ENCODE measurements around the gene TPD52L2.
A peak's percentile ranks its signal among the peaks of the same experiment; 100 is the strongest.
"Not testable (repeated sequence)": the region's sequence is repeated elsewhere in the genome, so short reads cannot be mapped to it uniquely, and the experiment has no call there.

The TPD52L2 gene

DNA sequence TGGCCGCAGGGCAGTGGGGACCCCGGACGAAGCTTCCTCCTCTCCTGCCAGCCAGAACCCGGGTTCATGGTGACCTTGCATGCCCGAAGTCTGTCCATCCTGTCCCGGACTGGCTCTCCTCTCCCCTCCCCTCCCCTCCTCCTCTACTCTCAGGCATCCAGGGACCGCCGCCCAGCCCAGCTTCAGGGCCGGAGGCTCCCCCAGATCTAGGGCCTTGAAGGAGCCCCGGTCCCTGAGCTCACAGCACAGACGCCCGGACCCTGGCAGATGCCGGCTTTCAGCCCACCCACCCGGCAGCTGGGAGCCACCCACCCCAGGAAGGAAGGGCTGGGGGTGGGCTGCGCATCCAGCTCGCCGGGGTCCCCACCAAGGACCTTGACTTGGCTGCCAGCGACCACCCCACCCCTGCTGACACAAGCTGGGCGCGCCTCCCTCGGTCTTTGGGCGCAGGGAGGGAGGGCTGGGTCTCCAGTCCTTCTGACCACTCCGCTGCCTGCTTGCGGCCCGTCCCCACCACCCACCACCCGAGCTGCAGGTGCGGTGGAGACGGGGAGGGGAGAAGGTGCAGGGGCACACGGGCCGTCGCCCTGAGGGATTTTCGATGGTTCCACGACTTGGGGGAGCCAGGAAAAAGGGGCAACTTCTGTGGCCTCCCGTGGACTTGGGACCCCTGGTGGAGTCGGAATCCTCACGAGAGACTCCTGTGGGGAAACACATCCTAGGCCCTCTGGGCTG is 9.5 kb upstream of the TPD52L2 start:
- no peak for ATAC-seq

DNA sequence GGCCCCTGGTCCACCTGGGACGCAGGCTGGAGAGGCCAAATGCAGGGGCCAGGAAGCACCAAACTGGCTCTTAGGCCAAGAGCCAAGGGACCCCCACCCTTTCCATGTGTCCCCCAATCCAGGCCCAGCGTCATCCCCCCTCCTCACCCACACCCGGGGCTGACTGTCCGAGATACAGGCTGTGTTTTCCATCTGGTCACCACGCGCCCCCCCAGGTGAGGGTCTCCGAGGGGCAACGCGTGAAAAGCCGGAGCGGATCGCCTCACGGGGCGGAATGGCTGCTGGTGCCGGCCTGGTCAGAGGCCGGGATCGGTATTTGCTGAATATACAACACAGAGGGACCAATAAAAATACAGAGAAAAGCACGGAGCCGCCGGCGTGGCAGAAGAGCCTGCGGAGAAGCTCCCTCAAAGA is 9.0 kb upstream of the TPD52L2 start:
- ATAC-seq, result no peak

DNA sequence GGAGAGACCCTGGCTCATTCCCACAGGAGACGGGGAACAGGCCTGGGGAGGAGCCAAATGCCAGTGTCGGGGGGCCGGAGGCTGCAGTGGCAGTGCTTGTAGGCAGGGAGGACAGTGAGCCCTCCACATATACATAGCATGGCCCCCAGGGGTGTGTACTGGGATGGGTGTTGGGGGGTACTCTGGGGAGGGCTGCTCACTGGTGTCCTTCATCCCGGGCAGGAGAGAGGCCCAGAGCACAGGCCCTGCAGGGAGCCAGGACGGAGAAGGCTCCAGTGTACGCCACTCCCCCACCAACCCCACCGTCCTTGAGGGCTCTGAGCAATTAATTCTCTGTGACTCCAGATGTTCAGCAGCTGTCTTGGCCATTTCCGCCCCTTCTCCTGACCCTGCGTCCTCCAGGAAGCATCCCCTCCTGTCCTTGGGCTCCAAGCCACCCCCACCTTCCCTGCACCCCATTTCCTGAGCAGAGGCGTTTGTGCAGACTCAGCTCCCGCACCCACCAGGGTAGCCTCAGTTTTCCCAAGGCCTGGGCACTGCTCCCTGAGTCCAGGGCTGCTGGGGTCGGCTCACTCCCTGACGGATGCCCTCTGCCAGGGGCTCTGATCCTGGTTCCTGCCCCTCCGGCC is 7.2 kb upstream of the TPD52L2 start:
- no peak for ATAC-seq

DNA sequence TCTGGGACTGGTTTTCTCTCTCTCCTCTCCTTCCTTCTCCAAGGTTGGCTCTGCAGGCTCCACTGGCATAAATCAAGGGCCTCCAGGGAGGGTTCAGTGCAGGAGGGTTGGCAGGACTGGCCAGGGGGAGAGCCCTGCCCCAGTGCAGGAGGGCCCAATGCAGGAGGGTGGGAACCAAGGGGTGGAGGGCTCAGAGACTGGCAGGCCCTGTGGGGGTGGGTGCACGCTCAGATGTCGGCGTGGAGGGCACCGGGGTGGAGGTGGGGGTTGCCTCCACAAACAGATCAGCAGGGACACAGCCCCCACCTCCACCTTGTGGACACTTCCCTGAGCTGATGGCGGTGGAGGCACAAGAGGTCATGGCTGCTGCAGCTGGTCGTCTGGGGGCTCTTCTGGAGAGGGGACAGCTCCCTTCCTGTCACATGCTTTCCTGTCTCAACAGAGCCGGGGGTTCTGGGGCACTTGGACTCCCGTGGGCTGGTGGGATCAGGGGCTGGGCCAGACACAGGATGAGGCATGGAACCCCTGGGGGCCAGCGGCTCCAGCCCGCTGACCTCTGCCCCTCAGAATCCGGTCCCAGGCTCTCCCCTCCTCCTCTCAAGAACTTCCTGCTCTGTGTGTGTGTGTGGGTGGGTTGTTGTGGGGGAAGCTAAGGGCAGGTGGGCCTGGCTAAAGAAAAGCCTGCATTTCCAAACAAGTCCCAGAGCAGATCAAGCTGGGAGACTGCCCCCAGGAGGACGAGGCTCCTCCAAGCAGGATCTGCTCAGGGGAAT is 6.5 kb upstream of the TPD52L2 start:
- no peak for ATAC-seq

DNA sequence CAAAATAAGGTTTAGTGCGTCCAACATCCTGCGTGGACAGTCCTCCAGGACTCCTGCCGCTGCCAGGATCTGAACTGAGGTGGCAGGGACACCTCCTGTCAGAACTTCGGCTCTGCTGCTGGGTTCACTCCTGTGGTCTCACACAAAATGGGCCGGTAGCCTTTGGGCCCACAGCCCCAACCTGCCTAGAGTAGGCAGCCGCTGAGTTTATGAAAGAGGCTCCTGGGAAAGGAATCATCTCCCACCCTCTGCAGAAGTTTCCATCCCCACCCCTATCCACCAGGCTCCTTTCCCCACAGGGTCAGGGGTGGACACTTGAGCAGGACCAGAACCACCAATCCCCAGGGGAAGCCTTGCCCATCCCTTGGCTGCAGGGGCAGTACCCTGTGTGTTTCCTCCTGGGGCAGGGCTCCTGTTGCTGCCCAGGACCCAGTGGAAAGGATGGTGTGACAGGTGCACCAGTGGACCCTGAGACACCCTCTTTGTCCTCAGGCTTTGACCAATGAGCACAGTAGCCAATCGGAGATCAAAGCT is 5.8 kb upstream of the TPD52L2 start:
- no peak for ATAC-seq

DNA sequence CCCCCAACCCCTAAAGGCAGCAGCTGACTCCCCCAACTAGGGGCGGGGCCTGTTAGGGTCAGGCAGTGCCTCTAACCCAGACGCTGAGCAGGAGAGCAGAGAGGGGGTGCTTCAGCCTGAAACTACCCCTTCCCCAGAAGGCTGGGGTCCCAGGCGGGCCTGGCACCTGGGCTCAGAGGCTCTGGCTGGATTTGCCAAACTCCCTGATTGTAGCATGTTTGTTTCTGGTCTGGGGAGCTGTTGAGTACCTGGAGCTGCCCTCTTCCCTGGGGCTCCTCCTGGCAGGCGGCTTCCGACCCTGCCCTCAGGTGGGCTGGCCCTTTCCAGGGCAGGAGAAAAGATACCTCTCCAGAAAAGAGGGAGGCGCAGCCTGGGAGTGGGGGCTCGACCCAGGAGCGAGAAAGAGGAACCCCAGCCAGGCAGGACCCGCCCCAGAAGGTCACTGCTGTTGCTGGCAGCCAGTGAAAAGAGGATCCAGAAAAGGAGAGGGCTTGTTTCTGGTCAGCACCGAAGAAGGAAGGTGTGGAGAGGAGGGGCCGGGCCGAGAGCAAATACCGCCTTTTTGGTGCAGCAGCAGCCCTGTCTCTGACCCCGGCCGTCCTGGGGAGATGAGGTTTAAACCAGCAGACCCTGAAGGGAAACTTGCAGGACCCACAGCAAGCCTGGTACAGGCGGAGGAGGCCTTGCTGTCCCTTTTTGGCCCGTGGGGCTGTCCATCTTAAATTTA is 4.6 kb upstream of the TPD52L2 start:
- no peak for ATAC-seq

DNA sequence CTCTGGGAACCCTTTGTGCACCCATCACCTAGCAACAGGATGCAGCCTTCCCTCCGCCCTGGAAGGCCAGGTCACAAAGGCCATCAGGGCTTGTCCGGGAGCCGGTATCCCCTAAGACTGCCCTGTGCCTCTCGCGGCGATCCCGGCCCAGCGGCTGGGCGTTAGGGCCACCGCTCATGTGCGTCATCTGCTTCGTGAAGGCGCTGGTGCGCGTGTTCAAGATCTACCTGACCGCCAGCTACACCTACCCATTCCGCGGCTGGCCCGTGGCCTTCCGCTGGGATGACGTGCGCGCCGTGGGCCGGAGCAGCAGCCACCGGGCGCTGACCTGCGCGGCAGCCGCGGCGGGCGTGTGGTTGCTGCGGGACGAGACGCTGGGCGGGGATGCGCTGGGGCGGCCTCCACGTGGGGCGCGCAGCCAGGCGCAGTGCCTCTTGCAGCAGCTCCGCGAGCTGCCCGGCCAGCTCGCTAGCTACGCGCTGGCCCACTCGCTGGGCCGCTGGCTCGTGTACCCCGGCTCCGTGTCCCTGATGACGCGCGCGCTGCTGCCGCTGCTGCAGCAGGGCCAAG is 3.6 kb upstream of the TPD52L2 start, which contains the start of gene ABHD16B:
ABHD16B (plus strand) TSS at position 134 of the 570 bp plus-strand sequence; CDS start at position 177, 43 bp downstream.
- ATAC-seq, result no peak

DNA sequence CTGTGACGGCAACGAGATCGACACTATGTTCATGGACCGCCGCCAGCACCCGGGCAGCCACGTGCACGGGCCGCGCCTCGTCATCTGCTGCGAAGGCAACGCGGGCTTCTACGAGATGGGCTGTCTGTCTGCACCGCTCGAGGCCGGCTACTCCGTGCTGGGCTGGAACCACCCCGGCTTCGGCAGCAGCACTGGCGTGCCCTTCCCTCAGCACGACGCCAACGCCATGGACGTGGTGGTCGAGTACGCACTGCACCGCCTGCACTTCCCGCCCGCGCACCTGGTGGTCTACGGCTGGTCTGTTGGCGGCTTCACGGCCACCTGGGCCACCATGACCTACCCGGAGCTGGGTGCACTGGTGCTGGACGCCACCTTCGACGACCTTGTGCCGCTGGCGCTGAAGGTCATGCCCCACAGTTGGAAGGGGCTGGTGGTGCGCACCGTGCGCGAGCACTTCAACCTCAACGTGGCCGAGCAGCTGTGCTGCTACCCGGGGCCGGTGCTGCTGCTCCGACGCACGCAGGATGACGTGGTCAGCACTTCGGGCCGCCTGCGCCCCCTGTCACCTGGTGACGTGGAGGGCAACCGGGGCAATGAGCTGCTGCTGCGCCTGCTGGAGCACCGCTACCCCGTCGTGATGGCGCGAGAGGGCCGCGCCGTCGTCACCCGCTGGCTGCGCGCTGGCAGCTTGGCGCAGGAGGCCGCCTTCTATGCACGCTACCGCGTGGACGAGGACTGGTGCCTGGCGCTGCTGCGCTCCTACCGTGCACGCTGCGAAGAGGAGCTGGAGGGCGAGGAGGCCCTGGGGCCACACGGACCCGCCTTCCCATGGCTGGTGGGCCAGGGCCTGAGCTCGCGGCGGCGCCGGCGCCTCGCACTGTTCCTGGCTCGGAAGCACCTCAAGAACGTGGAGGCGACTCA is 2.8 kb upstream of the TPD52L2 start:
- no peak for ATAC-seq

DNA sequence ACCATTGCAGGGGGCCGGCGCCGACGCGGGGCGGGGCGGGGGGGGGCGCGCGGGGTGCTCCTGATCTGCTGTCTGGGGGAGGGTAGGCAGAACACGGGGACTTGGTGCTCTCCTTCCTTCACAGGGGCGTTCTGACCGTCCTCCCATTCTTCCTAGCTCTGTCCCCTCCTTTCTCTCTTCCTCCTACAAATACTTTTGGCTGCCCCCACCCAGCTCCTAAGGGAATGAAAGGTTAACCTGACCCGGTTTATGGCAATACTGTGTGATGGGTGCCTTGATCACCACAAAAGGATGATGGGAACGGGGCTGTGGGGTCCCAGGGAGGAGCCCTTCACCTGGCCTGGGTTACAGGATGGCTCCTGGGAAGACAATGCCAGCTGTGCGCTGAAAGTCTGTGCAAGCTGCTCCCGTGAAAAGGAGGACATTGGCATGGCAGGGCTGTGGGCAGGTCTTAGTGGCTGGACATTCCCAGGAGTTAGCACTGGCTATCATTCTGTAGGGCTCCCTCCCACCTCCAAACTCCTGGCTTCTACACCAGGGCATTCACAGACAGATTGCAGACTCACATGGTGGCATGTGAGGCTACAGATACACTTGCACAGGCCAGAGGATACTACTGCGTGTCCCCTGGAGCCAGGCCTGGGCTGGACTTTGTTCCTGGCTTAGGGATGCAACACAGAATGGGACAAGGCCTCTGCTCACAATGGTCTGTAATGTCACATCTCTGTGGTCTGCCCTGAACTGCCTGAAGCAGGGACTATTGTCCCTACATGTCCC is 1.9 kb upstream of the TPD52L2 start:
- no peak for ATAC-seq

DNA sequence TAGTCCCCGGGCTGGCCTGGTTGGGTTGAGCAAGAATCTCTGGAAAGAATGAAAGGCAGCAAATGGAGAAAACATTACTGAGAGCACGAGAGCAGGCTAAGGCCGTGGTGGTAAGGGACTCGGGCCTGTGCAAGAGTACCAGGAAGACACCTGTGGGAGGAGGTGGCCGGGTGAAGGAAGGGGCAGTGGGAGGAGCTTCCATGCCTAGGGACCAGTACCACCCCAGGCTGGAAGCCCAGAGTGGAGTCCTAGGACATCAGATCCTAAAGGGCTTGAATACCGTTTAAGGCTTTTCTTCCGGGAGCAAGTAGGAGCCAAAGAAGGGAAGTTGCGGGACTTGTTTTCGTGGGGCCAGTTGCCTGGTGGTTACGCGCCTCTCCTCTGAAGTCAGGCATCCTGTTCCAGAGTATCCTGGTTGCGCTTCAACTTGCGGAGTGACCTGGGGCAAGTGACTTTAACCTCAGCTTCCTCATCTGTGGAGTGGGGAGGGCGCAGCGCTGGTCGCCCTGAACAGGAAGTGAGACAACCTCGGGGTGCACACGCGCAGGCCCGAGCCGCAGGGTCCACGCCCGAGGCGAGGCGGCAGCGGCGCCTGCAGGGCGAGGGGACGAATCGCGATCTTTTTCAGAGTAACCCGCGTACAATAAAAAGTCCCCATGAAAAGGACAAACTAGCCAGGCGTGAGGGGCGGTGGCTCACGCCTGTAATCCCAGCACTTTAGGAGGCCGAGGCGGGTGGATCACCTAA is 1.1 kb upstream of the TPD52L2 start:
- ATAC-seq, result peak; percentile 70 to 71

DNA sequence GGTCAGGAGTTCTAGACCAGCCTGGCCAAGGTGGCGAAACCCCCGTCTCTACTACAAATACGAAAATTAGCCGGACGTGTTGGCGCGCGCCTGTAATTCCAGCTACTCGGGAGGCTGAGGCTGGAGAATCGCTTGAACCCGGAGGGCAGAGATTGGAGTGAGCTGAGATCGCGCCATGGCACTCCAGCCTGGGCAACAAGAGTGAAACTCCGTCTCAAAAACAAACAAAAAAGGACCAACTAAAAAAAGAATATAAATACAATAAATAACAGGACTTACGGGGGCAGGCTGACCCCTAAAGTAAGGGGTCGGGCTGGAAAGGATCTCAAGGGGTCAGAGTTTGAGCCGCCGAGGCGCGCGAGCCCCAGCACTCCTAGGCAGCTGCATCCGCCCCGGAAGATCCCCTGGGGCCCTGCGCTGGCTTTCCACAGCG is 509 bp upstream of the TPD52L2 start:
- no peak for ATAC-seq

DNA sequence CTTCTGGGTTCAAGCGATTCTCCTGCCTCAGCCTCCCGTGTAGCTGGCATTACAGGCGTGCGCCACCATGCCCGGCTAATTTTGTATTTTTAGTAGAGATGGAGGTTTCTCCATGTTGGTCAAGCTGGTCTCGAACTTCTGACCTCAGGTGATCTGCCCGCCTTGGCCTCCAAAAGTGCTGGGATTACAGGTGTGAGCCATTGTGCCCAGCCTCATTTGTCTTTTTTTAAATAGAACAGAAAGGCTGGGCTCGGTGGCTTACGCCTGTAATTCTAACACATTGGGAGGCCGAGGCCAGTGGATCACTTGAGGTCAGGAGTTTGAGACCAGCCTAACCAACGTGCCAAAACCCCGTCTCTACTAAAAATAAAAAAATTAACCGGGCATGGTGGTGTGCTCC is 2.0 kb downstream of the TPD52L2 start:
- ATAC-seq, result not testable (repeated sequence)

DNA sequence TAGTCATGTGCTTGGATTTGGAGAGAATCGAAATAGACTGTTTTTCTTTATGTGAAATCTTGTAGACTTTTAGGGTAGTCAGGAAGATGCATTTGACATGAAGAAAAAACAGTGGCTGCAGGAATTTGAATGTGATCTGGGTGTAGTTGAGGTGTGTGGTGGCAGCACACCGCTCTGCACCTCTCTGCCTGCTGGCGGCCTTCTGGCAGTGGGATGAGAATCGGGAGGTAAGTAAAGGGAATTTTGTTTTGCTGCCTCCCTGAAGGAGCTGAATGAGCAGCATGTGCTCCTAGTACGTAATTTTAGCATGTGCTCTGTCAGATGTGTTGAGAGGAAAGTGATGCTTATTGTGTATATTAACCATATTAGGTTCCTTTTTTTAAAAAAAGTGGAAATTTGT is 3.2 kb downstream of the TPD52L2 start:
- no peak for ATAC-seq

DNA sequence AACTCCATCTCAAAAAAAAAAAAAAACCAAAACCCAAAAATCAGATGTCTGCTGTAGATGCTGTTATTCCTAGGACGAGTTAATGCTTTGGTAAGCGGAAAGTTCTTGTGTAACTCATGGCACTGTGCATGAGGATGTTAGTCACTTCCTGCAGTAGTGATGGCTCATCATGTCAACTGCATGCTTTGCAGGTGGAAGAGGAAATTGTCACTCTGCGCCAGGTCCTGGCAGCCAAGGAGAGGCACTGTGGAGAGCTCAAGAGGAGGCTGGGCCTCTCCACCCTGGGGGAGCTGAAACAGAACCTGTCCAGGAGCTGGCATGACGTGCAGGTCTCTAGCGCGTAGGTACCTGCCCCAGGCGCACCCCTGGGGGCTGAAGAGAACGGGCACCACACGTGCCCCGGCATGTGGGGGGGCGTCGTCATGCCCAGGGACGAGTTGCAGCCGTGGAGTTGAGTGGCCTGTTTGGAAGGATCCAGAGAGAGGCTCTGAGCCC is 8.5 kb downstream of the TPD52L2 start:
- ATAC-seq, result peak; percentile 96 to 98

DNA sequence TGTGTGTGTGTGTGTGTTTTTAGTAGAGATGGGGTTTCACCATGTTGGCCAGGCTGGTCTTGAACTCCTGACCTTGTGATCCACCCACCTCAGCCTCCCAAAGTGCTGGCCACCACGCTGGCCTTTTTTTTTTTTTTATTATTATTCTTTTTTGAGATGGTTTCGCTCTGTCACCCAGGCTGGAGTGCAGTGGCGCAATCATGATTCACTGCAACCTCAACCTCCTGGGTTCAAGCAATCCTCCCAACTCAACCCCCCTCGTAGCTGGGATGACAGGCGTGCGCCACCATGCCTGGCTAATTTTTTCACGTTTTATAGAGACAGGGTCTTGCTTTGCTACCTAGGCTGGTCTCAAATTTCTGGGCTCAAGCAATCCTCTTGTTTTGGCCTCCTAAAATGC is 9.2 kb downstream of the TPD52L2 start:
- ATAC-seq, result not testable (repeated sequence)

DNA sequence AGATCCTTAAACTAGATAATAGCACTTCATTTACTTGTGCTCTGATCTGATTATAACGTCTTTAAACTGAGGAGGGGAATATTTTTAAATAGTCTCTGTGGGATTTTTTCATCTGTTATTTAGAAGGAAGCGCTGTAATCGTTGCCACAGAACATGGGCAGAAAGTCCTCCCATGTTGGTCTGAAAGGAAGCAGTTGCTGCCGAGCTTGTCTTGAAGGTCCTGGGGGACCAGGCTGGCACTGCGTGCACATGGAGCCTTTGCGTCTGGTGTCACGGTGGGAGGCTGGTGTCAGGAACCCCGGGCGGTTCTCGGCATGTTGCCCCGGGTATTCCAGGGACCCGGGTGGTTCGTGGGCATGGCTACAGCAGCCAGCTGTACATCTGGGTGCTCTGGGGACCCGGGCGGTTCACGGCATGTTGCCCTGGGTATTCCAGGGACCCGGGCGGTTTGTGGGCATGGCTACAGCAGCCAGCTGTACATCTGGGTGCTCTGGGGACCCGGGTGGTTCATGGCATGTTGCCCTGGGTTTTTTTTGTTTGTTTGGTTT is 11.5 kb downstream of the TPD52L2 start:
- ATAC-seq, result no peak

DNA sequence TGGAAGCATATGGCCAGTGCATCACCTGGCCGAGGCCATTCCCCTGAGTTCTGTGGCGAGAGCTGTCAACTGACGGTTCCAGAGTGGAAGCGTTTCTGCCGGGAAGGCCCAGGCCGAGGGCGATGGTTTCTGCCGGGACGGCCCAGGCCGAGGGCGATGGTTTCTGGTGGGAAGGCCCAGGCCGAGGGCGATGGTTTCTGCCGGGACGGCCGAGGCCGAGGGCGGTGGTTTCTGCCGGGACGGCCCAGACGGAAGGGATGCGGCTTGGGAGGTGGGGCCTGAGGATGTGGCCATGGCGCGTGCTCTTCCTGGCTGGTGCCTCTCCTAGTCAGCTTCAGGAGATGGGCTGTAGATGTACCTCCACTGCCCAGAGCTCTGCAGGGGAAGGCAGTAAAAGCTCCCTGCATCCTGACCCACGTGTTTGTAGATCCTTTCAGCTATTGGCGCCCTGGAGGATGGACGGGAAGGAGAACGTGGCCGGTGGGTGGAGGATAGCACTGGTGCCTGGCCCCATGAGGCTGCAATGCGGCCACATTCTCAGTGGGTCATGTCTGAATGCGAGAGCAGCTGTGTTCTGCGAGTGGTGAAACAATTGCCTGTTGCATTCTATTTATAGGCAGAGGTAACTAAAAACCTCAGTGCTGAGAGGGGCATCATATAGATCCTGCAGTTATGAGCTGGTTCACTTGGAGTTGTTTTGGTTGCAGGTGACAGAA is 12.8 kb downstream of the TPD52L2 start:
- no peak for ATAC-seq

DNA sequence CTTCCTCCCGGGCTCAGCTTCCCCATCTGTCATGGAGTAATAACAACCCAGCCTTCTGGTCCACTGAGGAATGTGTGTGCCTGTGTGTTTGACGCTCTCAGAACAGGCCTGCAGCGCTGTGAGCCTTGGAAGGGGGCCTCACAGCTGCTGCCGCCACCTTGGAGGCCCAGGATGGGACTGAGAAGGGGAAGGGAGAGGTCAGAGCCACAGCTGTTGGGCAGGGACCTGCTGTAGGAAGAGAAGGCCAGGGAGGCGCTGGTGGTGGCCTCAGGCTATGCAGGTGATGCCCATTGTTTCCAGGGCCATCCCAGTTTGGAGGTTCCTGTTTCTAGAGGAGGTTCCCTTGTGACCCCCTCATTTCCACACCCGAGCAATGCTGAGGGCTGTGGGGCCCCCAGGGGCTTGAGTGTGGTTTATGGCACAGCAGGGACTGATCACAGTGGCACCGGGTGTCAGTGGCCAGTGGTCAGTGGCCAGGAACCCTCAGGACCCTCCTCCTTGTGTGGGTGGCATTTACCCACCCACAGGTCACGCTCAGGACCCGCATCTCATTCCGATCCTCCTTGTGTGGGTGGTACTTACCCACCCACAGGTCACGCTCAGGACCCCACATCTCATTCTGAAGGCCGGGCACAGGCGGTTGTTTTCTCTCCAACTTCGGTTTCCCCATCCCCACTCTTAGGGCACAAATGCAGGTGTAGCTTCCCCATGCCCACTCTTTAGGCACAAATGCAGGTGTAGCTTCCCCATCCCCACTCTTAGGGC is 14.0 kb downstream of the TPD52L2 start:
- no peak for ATAC-seq
